Amniotic epithelial cell (primary cell): ENCODE results near the gene KIF26B.
"Not testable (repeated sequence)": the region's sequence is repeated elsewhere in the genome, so short reads cannot be mapped to it uniquely, and the experiment has no call there.

Source experiments
- DNase-seq: peaks from one replicate; pipeline ENCODE4 v3.0.0-alpha.2; 2010; ENCODE audit warnings: low read depth

The KIF26B gene

DNA sequence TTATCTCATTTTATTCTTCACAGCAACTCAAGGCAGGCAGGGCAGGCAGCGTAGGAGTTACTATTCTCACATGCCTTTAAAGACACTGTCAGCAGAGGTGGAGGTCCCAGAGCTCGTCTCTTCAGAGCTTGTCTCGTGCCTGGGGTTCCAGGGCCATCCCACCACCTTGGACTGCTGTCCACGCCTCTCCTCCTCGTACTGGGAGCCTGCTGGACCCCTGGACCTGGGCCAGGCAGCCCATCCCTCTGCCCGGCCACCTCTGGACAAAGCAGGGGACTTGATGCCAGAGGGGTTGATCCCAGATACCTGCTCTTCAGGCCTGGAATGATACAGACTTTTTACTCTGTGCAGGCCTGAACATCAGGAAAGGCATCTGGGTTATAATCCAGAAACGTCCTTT, 546.8 kb downstream of the KIF26B start:
- no peak for DNase-seq

DNA sequence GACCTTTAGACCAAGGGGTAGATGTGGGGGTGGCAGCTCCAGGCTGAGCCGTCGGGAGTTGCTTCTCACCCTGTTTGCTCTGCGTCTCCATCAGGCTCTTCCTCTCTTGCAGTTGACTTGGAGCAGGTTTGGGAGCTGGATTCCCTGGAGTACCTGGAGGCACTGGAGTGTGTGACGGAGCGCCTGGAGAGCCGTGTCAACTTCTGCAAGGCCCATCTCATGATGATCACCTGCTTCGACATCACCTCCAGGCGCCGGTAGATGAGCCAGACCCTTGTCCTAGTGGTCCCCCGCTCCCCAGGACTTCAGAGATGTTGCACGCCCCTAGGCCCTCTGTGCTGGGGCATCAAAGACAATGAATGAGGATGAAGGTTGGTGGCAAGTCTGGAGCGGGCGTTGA, 547.6 kb downstream of the KIF26B start:
- DNase-seq: no peak

DNA sequence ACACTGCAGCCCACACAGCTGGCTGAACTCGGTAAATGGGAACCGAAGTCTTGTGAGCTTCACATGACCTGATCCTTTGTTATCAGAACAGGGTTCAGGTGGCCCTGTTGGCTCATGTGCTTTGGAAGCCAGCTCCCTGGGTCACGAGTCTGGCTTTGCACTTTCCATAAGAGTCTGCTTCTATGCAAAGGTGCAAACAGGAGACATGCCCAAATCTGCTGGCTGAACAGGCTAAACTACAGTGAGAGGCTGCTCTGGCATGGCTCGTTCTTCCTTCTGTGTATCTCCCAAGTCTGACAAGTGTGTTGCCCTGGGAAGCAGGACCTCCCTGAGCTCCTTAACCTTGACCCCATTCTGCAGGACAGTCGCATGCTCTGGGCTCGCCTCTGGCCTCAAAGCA, 549.6 kb downstream of the KIF26B start:
- no peak for DNase-seq

DNA sequence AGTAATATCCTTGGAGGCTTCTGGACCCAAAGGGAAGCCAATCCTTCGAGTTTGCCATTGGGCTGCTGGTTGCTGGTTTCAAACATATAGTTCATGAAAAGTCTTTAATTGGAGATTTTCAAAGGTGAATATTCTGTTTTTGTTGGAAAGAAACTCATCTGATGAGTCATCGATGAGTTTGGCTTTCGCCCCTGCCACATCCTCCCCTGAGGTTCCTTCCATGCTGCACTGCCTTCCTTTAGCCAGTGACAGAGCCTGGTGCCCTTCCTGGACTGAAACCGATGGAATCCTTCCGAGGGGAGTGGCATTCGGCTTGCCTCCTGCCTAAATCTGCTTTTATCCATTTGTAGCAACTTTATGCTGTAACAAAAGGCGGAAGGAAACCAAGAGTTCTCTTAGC, 550.0 kb downstream of the KIF26B start:
- DNase-seq: no peak

DNA sequence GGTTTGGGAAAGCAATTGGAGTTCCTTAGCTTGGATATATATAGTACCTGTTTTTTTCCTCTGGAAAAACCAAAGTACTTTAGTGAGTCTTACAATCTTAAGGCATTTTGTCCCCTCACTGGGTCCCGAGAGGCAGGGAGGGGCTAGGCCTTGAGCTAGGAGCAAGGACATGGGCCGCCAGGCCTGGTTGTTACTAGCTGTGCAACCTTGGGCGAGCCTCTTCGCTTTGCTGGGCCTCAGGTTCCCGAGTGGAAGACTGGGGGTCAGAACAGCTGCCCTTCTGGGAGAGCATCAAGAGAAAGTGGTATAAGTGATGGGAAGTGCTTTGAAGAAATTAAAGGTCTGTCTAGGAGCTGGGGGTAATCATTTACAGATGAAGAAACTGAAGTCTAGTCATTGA, 553.2 kb downstream of the KIF26B start:
- no peak for DNase-seq

DNA sequence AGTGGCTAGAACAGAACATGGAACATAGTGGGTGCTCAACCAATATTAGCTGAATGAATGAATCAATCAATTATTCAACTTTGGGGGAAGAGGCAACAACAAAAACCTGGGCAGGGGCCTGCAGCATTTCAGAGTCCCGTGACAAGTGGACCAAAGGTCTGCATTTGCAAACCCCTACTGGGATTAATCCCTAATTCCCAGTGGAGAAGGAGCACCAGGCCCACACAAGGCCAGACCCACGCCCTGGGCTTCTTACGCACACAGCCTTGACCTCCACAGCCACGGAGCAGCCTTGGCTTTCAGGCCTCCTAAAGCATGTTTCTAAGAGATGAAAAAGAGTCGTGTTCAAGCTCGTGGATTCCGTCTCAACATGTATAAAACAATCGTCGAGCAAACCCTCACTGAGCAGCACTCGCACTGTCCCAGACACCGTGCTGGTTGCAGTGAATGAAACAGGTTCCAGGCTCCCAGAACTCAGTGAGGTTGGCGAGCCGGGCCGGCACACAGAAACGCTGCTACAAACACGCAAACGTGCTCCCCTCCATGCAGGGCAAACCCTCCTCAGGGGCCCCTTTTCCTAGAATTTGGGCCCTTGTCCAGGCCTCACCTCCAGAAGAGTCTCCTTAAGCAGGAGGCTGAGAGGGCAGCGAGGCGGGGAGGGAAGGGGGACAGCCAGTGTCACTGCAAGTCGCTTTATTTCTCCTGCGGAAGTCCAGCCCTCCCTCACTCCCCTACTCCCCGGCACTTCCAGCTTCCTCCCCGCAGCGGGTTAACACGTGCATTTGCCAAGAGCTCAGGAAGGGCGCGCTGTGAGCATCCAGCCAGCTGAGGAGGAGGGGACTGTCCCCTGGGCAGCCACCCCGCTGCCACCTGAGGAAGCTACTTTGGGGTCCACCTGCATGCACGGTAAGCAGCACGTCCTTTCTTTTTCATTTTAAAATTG, 556.4 kb downstream of the KIF26B start:
- DNase-seq: no peak

DNA sequence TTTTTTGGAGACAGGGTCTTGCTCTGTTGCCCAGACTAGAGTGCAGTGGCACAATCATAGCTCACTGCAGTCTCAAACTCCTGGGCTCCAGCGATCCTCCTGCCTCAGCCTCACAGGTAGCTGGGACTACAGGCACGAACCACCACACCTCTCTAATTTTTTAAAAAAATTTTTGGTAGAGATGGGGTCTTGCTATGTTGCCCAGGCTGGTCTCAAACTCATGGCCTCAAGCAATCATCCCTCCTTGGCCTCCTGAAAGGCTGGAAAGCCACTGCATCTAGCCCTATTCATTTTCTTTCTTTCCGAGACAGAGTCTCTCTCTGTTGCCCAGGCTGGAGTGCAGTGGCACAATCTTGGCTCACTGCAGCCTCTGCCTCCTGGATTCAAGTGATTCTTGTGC, 559.2 kb downstream of the KIF26B start:
- not testable (repeated sequence) for DNase-seq

DNA sequence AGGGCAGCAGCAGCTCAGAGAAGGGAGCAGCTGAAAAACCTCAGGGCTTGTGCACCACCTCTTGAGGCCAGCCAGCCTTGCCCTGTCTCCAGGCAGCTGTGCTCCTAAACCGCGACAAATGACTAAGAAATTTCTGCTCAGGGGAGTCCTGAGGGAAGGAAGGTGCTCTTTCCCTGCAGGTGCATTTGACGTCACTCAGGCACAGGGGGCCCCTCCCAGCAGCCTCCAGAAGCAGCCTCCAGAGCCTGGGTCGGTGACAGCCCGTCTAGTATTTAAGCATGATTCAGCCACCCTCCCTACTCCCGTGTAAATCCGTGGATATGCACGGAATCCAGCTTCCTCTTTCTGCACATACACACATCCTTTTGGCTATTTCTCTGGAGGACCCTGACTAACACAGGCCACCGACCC, 560.5 kb downstream of the KIF26B start:
- peak; percentile 42 for DNase-seq

DNA sequence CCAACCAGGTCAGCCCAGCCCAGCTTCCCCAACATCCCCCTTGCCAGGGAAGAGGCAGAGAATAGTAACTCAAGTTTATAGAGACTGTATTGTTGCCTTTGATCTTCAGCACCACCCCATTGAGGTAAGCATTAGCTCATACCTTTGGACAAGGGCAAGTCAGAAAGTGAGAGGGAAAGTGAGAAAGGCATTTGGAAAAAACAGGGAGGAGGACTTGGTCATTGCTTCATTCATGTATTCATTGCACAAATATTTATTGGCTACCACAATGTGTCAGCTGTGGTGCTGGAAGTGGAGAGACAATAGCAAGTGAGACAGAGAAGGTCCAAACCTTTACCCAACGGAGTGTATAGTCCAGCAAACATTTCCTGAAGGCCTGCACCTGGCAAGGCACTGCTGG, 561.2 kb downstream of the KIF26B start:
- peak; percentile 92 for DNase-seq

DNA sequence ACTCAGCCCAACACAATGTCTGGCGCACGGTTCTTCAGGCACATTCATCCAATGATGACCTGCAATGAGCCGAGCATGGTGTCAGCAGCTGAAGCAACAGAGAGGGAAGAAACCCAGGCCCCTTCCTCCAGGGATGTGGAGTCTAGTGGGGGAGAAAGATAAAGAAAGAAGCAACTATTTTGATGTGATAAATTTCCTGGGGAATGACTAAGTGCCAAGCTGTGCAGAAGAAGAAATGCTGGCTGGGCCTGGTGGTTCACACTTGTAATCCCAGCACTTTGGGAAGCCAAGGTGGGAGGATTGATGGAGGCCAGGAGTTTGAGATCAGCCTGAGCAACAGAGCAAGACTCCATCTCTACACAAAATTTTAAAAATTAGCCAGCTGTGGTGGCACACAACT, 561.8 kb downstream of the KIF26B start:
- DNase-seq: peak; percentile 58

DNA sequence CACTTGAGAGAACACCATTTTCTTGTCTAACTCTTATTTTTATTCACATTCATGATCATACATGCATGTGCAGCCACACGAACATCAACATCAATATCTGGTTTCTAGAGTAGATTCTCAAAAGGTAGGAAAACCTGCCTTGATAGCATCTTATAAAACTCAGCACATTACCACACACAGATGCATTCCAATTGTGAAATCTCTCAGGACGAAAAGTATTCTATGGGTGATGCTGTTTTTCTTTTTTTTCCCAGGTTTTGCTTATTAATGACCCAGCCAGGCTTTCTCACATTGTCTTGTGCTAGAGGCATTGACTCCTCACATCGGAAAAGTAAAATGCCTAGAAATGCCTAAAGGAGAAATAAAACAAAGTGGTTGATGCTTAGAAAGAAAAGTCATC, 562.8 kb downstream of the KIF26B start:
- DNase-seq: peak; percentile 59

DNA sequence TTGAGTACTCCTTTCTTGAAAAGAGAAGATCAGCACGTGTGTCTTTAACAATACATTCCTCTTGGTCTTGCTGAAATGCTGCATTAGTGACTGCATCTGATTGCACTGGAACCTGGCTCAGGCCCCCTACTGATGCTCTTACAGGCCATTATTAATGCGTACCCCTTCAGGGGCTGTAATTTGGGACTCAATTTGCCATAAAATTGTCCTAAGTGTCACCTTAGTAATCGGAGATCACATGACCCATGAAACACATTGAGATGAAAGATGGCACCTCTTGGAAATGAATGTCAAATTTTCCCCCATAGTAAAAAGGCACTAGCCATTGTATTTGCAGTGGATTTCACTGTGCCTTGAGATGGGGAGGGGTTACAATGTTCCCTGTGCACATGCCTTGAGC, 563.3 kb downstream of the KIF26B start:
- no peak for DNase-seq

DNA sequence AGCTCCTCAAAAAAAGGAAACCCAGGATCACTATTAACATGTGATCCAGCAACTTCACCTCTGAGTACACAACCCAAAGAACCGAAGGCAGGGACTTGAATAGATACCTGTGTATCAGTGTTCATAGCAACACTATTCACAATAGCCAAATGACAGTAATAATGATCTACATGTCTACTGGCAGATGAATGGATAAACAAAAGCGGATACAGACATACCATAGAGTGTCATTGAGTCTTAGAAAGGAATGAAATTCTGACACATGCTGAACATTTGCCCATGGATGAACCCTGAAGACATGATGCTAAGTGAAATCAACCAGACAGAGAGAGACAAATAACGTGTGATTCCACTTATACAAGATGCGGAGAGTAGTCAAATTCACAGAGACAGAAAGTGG, 564.2 kb downstream of the KIF26B start:
- DNase-seq: no peak

DNA sequence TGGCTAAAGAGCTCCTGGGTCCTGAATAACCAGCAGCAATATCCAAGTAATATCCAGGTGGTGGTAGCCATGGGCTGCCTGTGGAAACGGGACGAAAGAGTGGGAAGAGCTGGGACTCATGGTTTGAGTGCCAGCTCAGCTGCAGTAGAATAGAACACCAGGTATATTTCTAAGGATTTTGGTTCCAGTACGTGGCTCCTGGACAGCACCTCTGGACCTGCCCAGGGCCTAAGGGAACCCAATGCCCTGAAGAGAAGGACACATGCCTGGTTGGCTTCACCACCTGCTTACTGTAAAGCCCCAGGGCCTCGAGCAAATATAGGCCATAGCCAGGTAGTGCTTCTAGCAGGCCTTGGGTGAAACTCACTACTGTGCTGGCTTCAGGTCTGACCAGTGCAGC, 566.7 kb downstream of the KIF26B start:
- no peak for DNase-seq

DNA sequence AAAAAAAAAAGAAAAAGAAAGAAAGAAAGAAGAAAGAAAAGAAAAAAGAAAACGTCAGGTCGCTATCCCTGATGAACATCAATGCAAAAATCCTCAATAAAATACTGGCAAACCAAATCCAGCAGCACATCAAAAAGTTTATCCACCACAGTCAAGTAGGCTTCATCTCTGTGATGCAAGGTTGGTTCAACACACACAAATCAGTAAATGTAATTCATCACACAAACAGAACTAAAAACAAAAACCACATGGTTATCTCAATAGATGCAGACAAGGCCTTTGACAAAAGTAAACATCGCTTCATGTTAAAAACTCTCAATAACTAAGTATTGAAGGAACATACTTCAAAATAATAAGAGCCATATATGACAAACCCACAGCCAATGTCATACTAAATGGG, 573.2 kb downstream of the KIF26B start:
- not testable (repeated sequence) for DNase-seq

DNA sequence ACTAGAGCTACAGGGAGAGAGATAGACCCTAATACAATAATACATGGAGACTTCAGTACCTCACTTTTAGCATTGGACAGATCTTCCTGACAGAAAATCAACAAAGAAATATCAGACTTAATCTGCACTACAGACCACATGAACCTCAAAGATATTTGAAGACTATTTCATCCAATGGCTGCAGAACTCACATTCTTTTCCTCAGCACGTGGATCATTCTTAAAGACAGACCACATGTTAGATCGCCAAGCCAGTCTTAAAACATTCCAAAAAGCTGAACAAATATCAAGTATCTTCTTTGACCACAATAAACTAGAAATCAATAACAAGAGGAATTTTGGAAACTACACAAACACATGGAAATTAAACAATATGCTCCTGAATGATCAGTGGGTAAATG, 576.0 kb downstream of the KIF26B start:
- DNase-seq: peak; percentile 51

DNA sequence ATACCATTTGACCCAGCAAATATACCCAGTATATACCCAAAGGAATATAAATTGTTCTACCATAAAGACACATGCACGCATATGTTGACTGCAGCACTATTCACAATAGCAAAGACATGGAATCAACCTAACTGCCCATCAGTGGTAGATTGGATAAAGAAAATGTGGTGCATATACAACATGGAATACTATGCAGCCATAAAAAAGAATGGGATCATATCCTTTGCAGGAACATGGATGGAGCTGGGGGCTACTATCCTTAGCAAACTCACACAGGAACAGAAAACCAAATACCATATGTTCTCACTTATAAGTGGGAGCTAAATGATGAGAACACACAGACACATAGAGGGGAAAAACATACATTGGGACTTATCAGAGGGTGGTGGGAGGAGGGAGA, 585.6 kb downstream of the KIF26B start:
- not testable (repeated sequence) for DNase-seq

DNA sequence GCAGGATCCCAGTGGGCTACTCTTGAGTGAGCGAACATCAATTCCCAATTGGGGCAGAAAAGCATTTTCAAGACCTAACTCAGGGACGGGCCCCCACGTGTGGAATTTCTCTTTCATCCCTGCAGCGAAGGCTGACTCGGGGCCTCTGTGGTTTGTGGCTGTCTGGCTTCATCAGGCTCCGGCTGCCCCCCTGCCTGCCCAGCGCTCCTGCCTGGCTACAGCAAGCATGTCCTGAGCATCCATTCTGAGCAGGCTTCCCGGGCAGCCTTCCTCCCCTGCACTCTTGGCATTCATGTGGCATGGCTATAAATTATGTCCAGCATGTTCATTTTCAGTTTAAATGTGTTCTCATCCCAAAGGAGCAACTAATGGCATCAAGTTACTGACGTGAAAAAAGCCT, 588.1 kb downstream of the KIF26B start:
- peak; percentile 74 for DNase-seq

DNA sequence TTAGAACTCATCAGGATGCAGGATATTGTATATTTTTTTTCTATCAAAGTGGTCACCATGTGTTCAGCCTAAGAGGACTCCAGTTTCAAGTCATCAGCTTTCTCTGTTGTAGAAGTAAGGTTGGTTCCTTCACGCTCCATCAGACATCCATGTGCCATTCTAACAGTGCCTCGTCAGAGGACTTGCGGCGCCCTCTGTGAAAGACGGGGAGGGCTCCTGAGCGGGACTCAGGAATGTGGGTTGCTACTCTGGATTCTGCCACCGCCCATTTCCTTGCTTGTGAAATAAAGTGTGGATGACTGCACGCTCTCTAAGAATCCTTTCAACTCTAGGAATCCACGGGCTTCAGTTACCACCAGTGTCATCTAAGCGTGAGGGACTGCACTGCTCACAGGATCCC, 593.5 kb downstream of the KIF26B start:
- DNase-seq: peak; percentile 58

DNA sequence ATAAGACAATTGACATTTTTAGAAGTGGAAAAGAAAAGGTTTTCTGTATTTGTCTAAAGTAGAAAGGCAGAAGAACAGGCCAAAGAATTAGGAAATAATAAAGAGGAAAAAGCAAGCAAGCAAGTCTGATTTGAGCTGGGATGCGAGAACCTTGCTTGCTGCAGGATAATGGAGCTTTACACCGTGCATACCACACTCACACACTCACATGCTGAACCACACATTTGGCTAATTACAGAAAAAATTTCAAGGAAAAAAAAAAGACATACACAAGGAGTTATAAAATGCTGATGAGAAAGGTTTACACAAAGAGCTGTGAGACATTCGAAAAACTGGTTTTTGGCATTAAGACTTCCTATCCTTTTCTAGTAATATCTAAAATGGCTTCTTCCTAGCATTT, 593.9 kb downstream of the KIF26B start:
- DNase-seq: no peak

DNA sequence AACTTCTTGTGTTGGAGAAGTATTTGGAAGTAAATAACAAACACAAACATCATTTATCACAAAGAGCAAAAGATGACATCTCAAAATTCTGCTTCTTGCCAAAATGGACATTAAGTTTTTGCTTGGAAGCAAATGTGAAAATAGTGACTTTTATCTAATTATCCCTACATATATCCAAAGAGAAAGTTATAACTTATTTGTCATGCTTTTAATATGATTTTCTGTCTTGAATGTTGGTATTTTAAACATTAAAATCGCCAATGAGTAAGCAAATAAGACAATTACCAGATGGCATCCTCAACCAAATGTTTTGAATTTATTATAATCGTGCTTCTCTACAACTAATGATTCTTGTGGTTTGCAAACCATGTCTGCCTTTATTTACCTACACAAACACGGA, 594.3 kb downstream of the KIF26B start:
- DNase-seq: no peak

DNA sequence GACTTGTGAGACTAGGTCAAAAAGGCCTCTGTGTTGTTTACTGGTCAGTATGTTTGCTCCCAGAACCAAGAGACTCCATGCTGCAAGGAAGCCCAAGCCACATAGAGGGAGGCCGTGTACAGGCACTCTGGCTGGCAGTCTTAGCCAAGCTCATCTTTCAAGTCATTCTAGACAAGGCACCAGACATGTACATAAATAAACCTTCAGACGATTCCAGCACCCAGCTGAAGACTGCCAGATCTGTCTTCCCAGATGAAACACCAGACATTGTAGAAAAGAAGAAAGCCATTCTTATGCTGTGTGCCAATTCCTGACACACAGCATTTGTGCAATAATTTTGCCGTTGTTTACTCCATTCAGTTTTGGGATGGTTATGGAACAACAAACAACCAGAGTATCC, 595.5 kb downstream of the KIF26B start:
- peak; percentile 65 for DNase-seq

DNA sequence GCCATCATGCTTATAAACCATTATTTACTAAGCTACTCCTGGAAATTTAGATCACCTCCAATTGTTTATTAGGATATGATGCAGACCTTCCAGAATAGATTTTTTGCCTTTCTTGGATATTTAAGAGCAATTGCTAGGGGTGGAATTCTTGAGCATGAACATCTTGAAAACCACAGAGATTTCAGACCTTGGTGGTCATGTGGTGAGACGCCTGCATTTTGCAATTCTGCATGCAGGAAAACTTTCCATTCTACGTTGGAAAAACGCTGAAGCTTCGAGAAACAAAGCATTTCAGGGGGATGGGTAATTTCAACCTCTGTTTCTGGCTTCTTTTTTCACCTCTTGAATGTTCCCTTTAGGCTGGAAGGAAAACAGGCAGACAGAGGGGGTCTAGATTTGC, 596.3 kb downstream of the KIF26B start:
- peak; percentile 98 for DNase-seq
